Stimulated activated naive CD8-positive, alpha-beta T cell treated with anti-CD3 and anti-CD28 coated beads, Interleukin-15, Interleukin-2, amounts not matched to agents 100 U/mL and 50 U/mL, for 24 hours (primary cell): ENCODE measurements around the gene ERRFI1.

ENCODE experiments used
- ATAC-seq: fragments of 150-1000 bp; cut with Tn5 transposase; one replicate; pipeline ENCODE4 v1.10.0; 2021
- DNase-seq: peaks from one replicate; pipeline ENCODE4 v3.0.0; 2021

The ERRFI1 gene

DNA sequence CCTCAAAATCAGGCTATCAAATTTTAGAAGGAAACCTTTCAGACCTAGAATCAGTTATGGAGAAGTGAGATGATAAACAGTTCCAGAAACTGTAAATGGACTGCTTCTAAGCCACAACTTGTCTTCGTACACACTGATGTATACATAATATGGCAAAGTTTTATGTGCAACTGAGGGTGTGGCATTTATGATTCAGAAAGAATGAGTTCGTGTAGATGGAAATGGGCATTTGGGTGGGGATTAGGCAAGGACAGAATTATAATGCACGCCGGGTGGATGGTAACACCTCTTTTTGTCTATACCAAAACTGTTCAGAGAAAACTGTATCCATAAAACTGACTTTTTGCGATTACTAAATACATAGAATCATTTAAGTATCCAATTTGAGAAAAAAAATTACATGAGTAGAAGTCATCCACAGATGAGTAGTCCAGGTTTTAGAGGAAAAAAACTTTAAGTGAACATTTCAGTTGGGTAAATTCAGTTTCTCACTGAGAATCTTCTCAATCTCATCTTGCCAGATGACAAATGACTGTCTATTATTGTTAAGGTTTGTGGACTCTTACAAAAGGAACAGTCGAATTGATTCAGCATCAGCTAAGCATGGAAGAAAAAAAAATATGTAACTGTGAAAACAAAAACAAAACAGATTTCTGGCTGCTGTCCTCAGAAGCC is 22.5 kb downstream of the ERRFI1 start:
- ATAC-seq (no peak), DNase-seq (no peak)

DNA sequence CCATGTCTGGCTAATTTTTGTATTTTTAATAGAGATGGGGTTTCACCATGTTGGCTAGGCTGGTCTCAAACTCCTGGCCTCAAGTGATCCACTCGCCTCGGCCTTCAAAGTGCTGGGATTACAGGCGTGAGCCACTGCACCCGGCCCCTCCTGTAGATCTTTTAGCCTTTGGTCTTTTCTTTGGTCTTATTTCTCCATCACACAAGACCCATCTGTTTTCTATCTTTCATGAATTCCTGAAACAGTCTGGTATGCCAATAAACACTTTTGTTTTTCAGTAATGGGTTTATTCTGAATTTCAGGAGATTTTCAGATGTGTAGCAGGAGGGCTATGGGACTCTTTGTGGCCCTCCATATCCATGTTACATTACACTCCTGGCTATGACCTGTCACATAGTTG is 23.2 kb downstream of the ERRFI1 start:
- no peak for DNase-seq
- ATAC-seq, result no peak

DNA sequence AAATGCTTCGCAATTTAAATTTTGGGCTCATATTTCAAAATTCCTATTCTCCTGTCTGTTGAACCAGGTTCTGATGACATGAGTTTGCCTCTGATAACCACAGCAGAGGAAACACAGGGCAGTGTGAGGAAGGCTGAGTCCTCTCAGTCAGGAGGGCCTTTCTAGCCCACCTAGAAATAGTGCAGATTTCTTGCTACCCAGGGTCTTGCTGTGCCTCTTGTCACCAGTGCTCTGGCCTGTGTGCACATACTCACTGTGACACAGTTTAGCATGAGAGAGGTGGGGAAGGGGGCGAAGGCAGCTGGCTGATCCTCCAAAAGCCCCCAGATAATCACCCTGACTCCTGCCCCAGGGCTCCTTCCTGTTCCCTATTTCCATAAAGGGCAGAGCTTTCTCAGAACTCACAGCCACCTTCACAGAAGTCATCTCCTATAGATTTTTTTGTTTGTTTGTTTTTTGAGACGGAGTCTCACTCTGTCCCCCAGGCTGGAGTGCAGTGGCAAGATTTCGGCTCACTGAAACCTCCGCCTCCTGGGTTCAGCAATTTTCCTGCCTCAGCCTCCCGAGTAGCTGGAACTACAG is 23.7 kb downstream of the ERRFI1 start:
- DNase-seq (no peak), ATAC-seq (no peak)

DNA sequence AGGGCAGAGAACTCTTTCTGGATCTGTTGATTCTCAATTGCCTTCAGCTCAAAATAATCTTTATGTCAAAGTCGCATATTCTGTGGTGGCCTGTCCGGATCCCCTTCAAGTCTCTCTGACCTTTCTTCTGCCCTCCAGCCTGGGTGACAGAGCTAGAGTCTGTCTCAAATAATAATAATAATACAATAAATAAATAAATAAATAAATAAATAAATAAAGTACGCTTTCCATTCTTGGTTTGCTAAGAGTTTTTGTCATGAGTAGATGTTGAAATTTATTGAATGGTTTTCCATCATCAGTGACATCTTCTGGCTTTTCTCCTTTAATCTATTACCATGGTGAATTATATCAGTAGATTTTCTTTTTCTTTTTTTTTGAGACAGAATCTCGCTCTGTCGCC is 30.7 kb downstream of the ERRFI1 start:
- DNase-seq (no peak), ATAC-seq (no peak)

DNA sequence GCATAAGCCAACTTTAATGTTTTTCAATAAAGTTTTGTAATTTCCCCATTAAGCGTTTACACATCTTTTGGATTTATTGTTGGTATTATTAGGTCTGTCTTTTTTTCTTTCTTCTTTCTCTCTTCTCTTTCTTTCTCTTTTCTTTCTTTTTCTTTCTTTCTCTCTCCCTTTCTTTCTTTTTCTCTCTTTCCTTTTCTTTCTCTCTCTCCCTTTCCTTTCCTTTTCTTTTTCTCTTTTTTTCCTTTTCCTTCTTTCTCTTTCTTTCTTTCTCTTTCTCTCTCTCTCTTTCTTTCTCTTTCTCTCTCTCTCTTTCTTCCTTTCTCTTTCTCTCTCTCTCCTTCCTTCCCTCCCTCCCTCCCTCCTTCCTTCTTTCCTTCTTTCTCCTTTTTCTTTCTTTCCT is 31.3 kb downstream of the ERRFI1 start:
- ATAC-seq (no peak), DNase-seq (no peak)

- no peak for DNase-seq
- ATAC-seq, result no peak
Measured at GRCh38 chr1:7993593-7994479, 32.3 kb downstream of the ERRFI1 start.

DNA sequence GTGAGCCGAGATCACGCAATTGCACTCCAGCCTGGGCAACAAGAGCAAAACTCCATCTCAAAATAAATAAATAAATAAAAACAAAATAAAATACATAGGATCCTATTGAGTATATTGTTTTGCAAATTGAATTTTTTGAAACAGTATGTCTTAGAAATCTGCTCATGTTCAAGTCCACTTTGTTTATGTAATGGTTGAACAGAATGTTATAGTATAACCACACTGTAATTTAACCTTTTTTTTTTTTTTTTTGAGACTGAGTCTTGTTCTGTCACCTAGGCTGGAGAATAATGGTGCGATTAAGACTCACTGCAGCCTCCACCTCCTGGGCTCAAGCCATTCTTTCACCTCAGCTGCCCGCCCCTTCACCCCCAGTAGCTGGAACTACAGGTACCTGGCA is 33.2 kb downstream of the ERRFI1 start:
- ATAC-seq (no peak), DNase-seq (no peak)

DNA sequence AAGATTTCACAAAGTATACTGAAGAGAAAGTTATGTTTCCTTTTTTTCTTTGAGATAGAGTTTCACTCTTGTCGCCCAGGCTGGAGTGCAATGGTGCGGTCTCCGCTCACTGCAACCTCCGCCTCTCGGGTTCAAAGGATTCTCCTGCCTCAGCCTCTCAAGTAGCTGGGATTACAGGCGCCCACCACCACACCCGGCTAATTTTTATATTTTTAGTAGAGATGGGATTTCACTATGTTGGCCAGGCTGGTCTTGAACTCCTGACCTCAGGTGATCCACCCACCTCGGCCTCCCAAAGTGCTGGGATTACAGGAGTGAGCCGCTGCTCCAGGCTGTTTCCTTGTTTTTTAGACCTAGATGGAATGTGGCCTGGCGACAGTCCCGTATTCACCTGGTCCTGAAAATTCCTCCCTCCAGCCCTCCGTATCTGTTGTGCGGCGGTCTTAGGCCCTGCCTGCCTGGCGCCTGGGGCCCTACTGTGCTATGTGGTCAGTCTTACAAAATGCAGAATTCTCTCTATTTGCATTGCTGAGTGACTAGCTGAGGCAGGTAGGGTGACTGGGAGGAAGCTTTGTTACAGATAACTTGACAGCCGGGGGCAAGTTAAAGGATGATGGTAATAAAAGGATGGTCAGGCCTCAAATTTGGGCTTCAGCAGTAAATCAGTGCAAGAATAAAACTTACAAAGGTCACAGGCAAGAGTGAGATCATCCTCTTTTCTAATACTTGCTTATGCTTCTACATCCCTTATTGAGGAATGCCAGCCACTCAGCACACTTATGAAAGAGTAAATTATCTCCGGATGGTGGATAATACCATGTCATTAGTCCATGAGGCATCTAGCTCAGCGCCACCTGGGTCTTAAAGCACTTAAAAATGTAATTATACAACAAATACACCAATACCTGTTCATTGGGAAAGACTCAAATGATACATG is 34.3 kb downstream of the ERRFI1 start:
- DNase-seq, result no peak

DNA sequence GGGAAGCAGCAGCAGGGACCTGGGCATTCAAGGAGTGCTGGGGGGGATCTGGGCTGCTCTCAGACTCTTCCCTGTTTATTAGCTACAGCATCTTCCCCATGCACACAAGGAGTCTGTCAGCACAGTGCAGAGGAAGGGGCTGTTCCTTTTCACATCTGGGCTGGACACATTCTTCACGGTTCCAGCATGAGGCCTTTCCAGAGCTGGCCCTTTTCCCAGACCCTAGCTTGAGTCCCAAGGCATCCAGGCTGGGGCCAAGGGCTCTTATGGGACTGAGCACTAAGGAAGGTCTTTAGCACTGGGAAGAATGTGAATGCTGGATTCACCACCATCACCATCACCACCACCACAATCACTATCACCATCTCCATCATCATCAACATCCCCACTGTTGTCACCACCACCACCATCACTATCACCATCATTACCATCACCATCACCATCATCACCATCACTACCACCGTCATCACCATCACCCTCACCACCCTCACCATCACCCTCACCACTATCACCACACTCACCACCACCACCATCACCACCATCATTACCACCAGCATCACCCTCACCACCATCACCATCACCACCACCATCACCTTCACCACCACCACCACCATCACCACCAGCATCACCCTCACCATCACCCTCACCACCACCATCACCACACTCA is 36.2 kb downstream of the ERRFI1 start:
- DNase-seq (no peak), ATAC-seq (no peak)

More for the DNA sequence above, 34.3 kb downstream of the ERRFI1 start:
- ATAC-seq, result no peak

- ATAC-seq, result no peak
- no peak for DNase-seq
Measured at GRCh38 chr1:7988576-7988975, 37.5 kb downstream of the ERRFI1 start.

GRCh38 chr1:7987528-7987927 is 38.6 kb downstream of the ERRFI1 start:
- ATAC-seq (no peak), DNase-seq (no peak)

GRCh38 chr1:7985851-7986612 is 40.1 kb downstream of the ERRFI1 start:
- DNase-seq (no peak), ATAC-seq (no peak)

DNA sequence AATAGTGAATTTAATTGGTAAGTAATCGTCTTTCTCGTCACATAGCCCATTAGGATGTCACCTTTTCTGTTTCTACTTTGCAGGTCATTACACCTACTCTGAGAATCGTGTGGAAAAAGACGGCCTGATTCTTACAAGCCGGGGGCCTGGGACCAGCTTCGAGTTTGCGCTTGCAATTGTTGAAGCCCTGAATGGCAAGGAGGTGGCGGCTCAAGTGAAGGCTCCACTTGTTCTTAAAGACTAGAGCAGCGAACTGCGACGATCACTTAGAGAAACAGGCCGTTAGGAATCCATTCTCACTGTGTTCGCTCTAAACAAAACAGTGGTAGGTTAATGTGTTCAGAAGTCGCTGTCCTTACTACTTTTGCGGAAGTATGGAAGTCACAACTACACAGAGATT is 41.3 kb downstream of the ERRFI1 start:
- no peak for ATAC-seq

DNA sequence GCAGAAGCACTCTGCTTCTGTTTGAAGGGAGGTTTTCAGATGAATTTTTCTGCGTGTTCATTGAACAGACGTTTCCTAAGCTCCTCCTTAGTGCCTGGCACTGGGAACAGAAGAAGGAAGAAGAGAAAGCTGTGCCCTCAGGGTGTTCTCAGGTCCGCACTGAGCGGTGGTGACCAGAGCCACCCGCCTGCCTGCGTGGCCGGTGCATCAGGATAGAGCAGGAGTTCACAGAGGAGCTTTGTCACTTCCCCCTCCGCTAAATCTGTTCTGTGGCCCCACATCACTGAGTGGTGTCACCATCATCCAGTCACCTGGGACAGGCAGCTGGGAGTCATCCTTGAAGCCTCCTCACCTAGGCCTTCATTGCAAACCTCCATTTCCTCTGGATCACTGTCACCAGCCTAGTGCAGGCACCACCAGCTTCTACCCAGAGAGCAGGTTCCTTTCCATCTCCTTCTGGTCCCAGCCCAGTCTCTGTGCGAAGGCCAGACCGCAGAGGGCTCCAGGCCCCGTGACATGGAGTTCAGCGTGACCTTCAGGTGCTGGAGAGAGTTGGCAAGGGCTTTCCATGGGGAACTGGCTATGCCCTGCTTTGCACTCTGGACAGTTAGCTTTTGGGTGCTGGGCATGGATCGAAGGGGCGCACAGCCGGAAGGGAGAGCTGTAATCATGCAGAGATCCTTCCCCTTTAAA is 42.9 kb downstream of the ERRFI1 start:
- ATAC-seq, result no peak
- no peak for DNase-seq

More for the DNA sequence above, 41.3 kb downstream of the ERRFI1 start:
- DNase-seq, result no peak

DNA sequence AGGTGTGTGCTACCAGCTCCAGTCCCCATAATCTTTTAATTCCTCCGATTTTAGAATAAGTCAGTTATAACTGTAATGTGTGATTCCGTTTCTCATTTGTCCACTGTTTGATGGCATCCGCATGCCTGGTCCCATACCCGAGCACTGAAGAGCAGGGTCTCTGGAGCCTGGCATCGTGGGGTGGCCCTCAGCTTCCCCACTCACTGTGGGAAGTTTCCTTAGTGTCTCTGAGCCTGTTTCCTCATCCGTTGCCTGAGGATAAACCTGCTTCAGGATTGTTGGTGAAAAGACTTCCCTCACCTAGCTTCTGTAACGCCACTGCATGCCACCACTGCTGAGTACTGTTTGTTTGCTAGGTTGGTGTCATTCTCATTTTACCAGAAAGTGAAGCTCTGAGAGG is 45.1 kb downstream of the ERRFI1 start:
- ATAC-seq, result no peak

GRCh38 chr1:7975212-7975865 is 50.8 kb downstream of the ERRFI1 start:
- peak; percentile 79 for ATAC-seq
- DNase-seq, result peak; percentile 58

More for the DNA sequence above, 45.1 kb downstream of the ERRFI1 start:
- DNase-seq, result no peak

- DNase-seq (no peak), ATAC-seq (no peak)
Measured at GRCh38 chr1:7973086-7973485, 53.0 kb downstream of the ERRFI1 start.

GRCh38 chr1:7972285-7972684 is 53.8 kb downstream of the ERRFI1 start:
- ATAC-seq (no peak), DNase-seq (no peak)

DNA sequence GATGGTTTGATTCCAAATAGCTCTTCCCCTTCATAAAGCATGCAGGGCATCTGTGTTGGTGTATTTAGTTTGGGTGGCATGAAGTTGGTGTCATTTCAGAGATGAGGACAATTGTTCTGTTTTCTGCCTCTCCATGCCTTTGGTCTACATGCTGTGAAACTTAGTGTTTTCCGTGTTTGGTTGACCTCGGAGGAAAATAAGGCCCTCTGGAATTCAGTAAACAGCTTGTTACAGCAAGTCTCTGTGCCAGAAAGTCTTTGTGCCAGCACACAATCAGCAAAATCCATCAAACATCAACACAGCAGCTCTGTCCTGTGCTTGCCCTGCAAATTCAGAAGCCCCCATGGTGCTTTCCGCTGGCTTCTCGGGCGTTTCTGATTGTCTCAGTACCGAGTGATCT is 55.1 kb downstream of the ERRFI1 start:
- no peak for DNase-seq
- no peak for ATAC-seq

GRCh38 chr1:7970246-7970645 is 55.9 kb downstream of the ERRFI1 start:
- no peak for ATAC-seq
- no peak for DNase-seq
